GM12892 (cell line): ENCODE data around the gene LMTK3.

Experiments
- POLR2A ChIP-seq: IDR thresholded peaks from 2 replicates; pipeline ENCODE4 v1.6.1; 2011; ENCODE audit warnings: low read depth, low read length, control low read depth
- POLR2AphosphoS5 ChIP-seq: IDR thresholded peaks from 2 replicates; pipeline ENCODE4 v1.6.1; 2011; ENCODE audit warnings: low read depth, low read length, control low read depth
- TAF1 ChIP-seq: IDR thresholded peaks from 2 replicates; pipeline ENCODE4 v1.6.1; 2011; ENCODE audit warnings: low read depth, mild to moderate bottlenecking, control low read depth, low read length, borderline replicate concordance

DNA sequence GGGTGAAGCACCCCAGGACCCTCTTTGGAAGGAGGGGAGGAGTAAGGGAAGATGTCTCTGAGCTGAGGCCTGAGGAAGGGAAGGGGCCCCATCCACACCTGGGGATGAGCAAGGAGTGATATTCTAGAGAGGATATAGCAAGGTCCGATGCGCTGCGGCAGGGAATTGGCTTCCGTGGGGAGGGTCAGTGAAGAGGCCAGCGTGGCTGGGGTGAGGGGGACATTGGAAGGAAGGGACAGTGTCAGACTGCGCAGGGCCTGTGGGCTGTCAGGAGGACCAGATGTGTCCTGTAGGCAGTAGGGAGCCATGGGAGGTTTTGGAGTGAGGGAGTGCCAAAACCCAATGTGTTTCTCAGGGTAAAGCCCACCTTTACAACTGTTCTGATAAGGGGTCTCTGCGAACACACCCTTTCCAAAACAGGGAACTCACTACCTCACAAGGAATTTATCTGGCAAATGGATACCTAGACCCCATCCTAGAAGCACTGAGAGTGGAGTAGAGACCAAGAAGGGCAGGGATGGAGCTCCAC lies 3.7 kb downstream of the LMTK3 start:
- no peak for TF ChIP-seq POLR2AphosphoS5
- no peak for TF ChIP-seq POLR2A
- no peak for TF ChIP-seq TAF1
